LHCN-M2 (cell line): Measurements from ENCODE around the gene ITGB2. TPM values are rescaled to one million over a fixed set of nuclear protein-coding genes. Genes with fewer than 3 reads are reported as not detected.
A peak's percentile ranks its signal among the peaks of the same experiment; 100 is the strongest.
"Not testable (repeated sequence)": the region's sequence is repeated elsewhere in the genome, so short reads cannot be mapped to it uniquely, and the experiment has no call there.

Source experiments
- DNase-seq: peaks from one replicate; pipeline ENCODE4 v3.0.0-alpha.2; 2012; ENCODE audit warnings: low read depth
- total RNA-seq: library from RNA; depleted of rRNA; stranded (reverse); fragments of >200 nt; gene quantifications from 2 replicates; pipeline ENCODE4 v1.2.3, GENCODE V29; 2014

Gene ITGB2
- total RNA-seq, 1 experiment from 2014 or later: 3.8 TPM

GRCh38 chr21:44887126-44887806 is 33.4 kb downstream of the ITGB2 start:
- no peak for DNase-seq

- DNase-seq: no peak
These were observed 34.3 kb downstream of the ITGB2 start for GRCh38 chr21:44886113-44887075.

- DNase-seq: no peak
These were observed 35.1 kb downstream of the ITGB2 start for GRCh38 chr21:44885615-44886014.

- no peak for DNase-seq
These were observed 36.6 kb downstream of the ITGB2 start for GRCh38 chr21:44884097-44884496.

GRCh38 chr21:44883250-44883649 is 37.4 kb downstream of the ITGB2 start:
- DNase-seq: no peak

- peak; percentile 74 for DNase-seq
These were observed 39.4 kb downstream of the ITGB2 start for GRCh38 chr21:44881198-44881872.

- peak; percentile 67 for DNase-seq
These were observed 40.1 kb downstream of the ITGB2 start for GRCh38 chr21:44880405-44881197.

- not testable (repeated sequence) for DNase-seq
These were observed 41.5 kb downstream of the ITGB2 start for GRCh38 chr21:44879238-44879637.

GRCh38 chr21:44878053-44878982 is 42.4 kb downstream of the ITGB2 start:
- no peak for DNase-seq

- DNase-seq: no peak
These were observed 43.7 kb downstream of the ITGB2 start for GRCh38 chr21:44876849-44877575.

- peak; percentile 74 for DNase-seq
These were observed 45.4 kb downstream of the ITGB2 start for GRCh38 chr21:44875316-44875700.

GRCh38 chr21:44874497-44875315 is 46.0 kb downstream of the ITGB2 start:
- DNase-seq: peak; percentile 35

- DNase-seq: no peak
These were observed 46.5 kb downstream of the ITGB2 start for GRCh38 chr21:44874240-44874496.

GRCh38 chr21:44873356-44874239 is 47.1 kb downstream of the ITGB2 start, which contains the start of gene PTTG1IP:
Gene PTTG1IP (minus strand): TSS chr21:44873690. CDS start chr21:44873616, 74 bp downstream.
- peak; percentile 97 for DNase-seq

- peak; percentile 19 for DNase-seq
These were observed 47.9 kb downstream of the ITGB2 start for GRCh38 chr21:44872649-44873355.

- DNase-seq: no peak
These were observed 48.4 kb downstream of the ITGB2 start for GRCh38 chr21:44872323-44872648.
